RWPE1 (cell line): ENCODE measurements around the gene SPNS1.

Experiments used
- CTCF ChIA-PET: fragments of 350-600 bp; sonication (Branson Sonifier 250); formaldehyde crosslinking; extraction: SDS; loops from one replicate; lab custom pipeline; 2021; lab: Yijun Ruan, JAX
- POLR2A ChIA-PET: fragments of 400-600 bp; formaldehyde crosslinking; extraction: SDS; loops from one replicate; lab custom pipeline; 2020; ENCODE audit warnings: antibody characterized with exemption; ENCODE audit not compliant: low non-redundant PET; lab: Yijun Ruan, JAX
- DNase-seq: peaks from one replicate; pipeline ENCODE4 v3.0.0; 2012; ENCODE audit warnings: low spot score
- H3K27ac ChIP-seq: fragments of 450-650 bp; 2 replicates; pipeline ENCODE4 v1.5.1; 2017
- CTCF ChIP-seq: fragments of 450-650 bp; conservative IDR thresholded peaks from 2 replicates; pipeline ENCODE4 v1.5.1; 2017; ENCODE audit warnings: low read depth, mild to moderate bottlenecking

Gene SPNS1

DNA sequence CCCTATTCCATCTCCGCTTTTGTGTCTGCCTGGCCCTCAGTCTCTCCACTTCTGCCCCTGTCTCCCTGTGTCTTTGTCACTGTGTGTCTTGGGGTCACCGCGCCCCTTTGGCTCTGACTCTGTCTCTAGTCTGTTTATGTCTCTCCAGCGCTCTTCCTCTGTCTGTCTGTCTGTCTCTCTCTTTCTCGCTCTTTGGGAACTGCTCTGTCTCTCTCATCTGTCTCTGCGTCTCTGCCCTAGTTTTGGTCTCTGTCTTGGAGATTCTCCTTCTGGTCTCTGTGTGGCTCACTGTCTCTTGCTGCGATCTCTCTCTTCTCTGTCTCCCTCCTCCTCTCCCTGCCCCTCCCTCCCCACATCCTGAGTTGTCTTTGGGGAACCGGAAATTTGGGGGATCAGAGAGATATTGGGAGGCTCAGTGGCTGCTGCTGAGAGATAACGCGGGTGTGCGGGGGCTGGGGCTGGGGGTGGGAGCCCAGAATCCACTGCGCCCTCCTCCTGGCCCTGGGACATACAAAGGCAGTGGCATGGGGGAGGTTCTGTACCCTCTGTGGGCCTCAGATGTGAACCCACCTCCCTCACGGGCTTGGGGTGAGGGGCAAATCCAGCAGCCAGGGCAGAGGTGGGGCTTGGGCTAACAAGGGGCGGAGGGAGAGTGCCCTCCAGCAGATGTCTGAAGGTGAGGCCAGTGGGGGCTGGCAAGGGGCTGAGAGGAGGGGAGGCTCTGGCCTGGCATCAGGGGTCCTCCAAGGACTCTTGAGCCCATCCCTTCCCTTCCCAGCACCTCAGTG, 34.7 kb downstream of the SPNS1 start:
- ChIA-PET CTCF (no interaction called here), POLR2A (no interaction called here)
- DNase-seq: no peak
- no peak overlapping the region for H3K27ac ChIP-seq
- TF ChIP-seq CTCF: no peak

DNA sequence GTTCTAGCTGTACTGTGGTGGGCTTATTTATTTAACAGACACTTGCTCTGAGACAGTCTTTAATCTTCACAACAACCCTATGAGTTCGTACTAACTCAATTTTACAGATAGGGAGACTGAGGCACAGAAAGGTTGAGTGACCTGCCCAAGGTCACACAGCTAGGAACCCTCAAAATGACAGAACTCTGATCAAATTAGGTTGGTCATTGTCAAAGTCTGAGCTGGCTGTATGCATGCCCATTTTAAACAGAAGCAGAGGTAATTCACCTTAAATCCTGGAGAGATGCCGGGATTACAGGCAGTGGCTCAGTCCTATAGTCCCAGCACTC, 35.2 kb downstream of the SPNS1 start:
- no peak overlapping the region for H3K27ac ChIP-seq
- ChIA-PET POLR2A (no interaction called here), CTCF (no interaction called here)
- no peak for TF ChIP-seq CTCF
- no peak for DNase-seq

GRCh38 chr16:29011112-29011511, 36.5 kb downstream of the SPNS1 start:
- no peak overlapping the region for H3K27ac ChIP-seq
- CTCF ChIA-PET: no interaction called here
- DNase-seq: no peak
- no peak for TF ChIP-seq CTCF
- POLR2A ChIA-PET: no interaction called here

- POLR2A ChIA-PET: no interaction called here
- H3K27ac ChIP-seq: no peak overlapping the region
- DNase-seq: no peak
- CTCF ChIA-PET: no interaction called here
- no peak for TF ChIP-seq CTCF
Measured at GRCh38 chr16:29011851-29012250, 37.3 kb downstream of the SPNS1 start.

DNA sequence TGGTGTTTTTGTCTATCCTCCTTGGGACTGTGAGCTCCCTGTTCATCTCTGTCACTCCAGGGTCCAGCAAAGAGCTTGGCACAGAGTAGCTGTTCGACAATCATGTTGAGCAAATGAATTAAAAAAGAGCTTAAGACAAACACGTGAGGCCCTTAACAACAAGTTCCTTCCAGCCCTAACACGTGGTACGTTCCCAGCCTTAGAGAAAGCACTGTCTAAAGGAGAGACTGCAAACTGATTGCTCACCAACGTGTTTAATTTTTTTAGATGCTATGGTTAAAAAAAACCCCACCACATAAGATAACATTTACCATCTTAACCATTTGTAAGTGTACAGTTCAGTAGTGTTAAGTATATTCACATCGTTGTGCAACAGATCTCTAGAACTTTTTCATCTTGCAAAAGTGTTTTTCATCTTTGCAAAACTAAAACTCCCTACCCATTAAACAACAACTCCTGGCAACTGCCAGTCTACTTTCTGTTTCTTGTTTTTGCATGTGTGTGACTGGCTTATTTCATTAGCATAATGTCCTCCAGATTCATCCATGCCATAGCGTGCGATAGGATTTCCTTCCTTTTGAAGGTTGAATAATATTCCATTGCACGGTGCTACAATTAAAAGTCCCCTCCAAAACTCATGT, 38.5 kb downstream of the SPNS1 start:
- no peak overlapping the region for H3K27ac ChIP-seq
- ChIA-PET CTCF (interaction anchor here (0.5 kb wide), 1 partner anchor 52 kb away, joined by 3 read pairs; no protein-coding TSS in a partner anchor), POLR2A (no interaction called here)
- no peak for TF ChIP-seq CTCF
- no peak for DNase-seq

DNA sequence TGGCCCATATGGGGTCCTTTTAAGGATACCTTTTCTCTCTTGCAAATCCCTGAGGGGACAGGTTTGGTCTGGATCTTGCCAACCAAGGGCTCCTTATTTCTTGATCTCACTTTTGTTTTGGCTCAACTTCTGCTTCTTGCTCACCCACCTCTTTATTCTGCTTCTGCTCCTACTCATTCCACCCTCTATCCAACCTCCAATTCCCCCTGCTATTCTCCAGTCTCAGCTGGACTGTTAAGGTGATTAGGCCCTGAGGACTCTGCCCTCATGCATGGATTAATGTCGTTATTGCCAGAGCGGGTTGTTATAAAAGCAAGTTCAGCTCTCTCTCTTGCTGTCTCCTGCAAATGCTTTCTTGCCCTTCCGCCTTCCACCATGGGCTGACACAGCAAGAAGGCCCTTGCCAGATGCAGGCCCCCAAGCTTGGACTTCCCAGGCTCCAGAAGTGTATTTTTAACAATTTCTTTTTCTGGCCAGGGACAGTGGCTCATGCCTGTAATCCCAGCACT, 40.0 kb downstream of the SPNS1 start:
- POLR2A ChIA-PET: no interaction called here
- TF ChIP-seq CTCF: no peak
- no peak overlapping the region for H3K27ac ChIP-seq
- CTCF ChIA-PET: no interaction called here
- no peak for DNase-seq
